ENCODE data around the gene PHF23. TPM values are rescaled to one million over a fixed set of nuclear protein-coding genes. Genes with fewer than 3 reads are reported as not detected.

Gene PHF23
- total RNA-seq, 1 experiment from 2014 or later, result 48.5 TPM

DNA sequence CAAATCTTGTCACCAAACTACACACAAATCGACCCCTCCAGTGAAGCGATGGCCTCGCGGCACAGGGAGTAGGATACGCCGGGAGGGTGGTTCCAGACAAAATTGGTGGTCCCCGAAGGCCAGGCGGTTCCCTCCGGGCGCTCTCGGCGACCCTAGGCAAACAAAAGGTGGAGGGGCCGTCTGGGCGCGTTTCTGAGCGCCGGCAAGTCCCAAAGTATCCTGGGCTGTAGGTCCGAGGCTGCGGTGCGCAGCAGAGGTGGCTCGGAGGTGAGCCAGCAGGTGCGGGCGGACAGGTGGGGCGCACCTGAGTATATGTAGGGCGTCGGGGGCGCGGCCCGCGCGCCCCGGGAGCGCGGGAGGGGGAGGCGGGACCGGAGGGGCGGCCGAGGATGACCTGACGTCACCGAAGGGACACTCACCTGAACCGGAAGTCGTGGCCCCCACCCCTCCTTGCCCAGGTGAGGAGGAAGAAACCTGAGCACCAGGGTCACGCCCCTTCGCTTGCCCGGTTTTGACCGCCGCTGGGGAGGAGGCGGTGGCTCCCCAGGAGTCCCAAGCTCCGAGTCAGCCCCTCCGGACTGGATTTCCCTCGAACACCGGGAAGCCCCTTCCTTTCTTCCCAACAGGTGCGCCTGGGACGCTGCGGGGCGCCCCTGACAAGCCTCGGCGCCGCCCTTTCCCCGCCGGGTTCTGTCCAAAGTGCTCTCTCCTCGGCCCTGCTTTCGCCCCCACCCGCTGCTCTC, 23.1 kb upstream of the PHF23 start, which contains the start of gene CLDN7:
CLDN7 (minus strand) TSS at position 287 of the 743 bp plus-strand sequence. CDS start 435 bp downstream, outside the sequence.
- Histone ChIP-seq H3K27me3 (ENCODE audit: insufficient read depth, low read length) (no peaks in the 10 kb centered on the region), H3K4me1 (ENCODE audit: control insufficient read depth in 1 of 2, insufficient read depth in 2 of 2, low read length in 2 of 2) (peaks cover 42 to 70% of the 10 kb centered on the region in 2 experiments), H3K36me3 (ENCODE audit: control insufficient read depth in 1 of 2, insufficient read depth in 2 of 2, low read length in 2 of 2) (peaks cover 9 to 21% of the 10 kb centered on the region in 2 experiments), H3K9ac (ENCODE audit: low read length) (peak within 1 kb of the TSS; percentile 99), H3K4me2 (ENCODE audit: low read length) (peak within 1 kb of the TSS; percentile 90), H3K27ac (ENCODE audit: low read depth, low read length) (peak within 1 kb of the TSS; percentile 94), H3K4me3 (replicated peaks in 1 of 2; ENCODE audit: low read depth in 1 of 2, low read length in 2 of 2) (peak within 1 kb of the TSS; percentile 98 to 99), H3K79me2 (ENCODE audit: insufficient read depth, low read length) (peaks cover 48% of the 10 kb centered on the region), H4K20me1 (ENCODE audit: insufficient read depth) (peaks cover 5% of the 10 kb centered on the region; the same call in 1 of the 2 replicates), H3K9me3 (ENCODE audit: control insufficient read depth in 1 of 2, insufficient read depth in 1 of 2, low read depth in 1 of 2, low read length in 2 of 2) (no peaks in the 10 kb centered on the region), H2AFZ (ENCODE audit: low read depth, low read length, poor library complexity, severe bottlenecking) (no peak within 1 kb of the TSS), H3K9me2 (ENCODE audit: insufficient read depth) (no peaks in the 10 kb centered on the region)
- ChIA-PET RAD21 (ENCODE audit: low non-redundant PET in 1 of 2, low total read pairs in 2 of 2, uncharacterized antibody in 2 of 2, unreplicated experiment in 2 of 2) (no interaction called here), CTCF (no interaction called here), POLR2A (interaction anchor here (1.1 to 1.6 kb wide), 3 partner anchors 18 to 72 kb away, joined by 3 to 7 read pairs (median 6); partner anchors contain the start of gene SLC2A4)
- DNase-seq (ENCODE audit: low read depth, low spot score) (peak; percentile 93), ATAC-seq (peak; percentile 62)
- TF ChIP-seq, protein P1, sequence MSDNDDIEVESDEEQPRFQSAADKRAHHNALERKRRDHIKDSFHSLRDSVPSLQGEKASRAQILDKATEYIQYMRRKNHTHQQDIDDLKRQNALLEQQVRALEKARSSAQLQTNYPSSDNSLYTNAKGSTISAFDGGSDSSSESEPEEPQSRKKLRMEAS (IDR thresholded peaks at IDR 0.05), result peak; percentile 86
- TF ChIP-seq POLR2AphosphoS5 (IDR thresholded peaks at IDR 0.05; ENCODE audit: low read depth, low read length) (peak; percentile 100), ELF1 (IDR thresholded peaks at IDR 0.05; ENCODE audit: borderline replicate concordance, low read depth) (no peak; the same call in 1 of the 2 replicates), EZH2 (IDR thresholded peaks at IDR 0.05) (no peak), ZFX (IDR thresholded peaks at IDR 0.05) (no peak), RAD21 (IDR thresholded peaks at IDR 0.05; ENCODE audit: low read depth) (no peak), EGR1 (IDR thresholded peaks at IDR 0.05; ENCODE audit: low read depth) (peak; percentile 78), SP1 (IDR thresholded peaks at IDR 0.05; ENCODE audit: low read depth) (peak; percentile 88), SIN3A (IDR thresholded peaks at IDR 0.05; ENCODE audit: low read depth) (peak; percentile 98), POLR2A (IDR thresholded peaks at IDR 0.05; ENCODE audit: borderline replicate concordance, extremely low read depth, insufficient read depth, insufficient read length) (peak; percentile 96), YY1 (IDR thresholded peaks at IDR 0.05; ENCODE audit: extremely low read depth, insufficient replicate concordance, low read depth, low read length) (peak; percentile 25), JUND (IDR thresholded peaks at IDR 0.05) (peak; percentile 55), ZNF274 (IDR thresholded peaks at IDR 0.05; ENCODE audit: low read depth, low read length) (no peak)
- TF ChIP-seq, protein P2, sequence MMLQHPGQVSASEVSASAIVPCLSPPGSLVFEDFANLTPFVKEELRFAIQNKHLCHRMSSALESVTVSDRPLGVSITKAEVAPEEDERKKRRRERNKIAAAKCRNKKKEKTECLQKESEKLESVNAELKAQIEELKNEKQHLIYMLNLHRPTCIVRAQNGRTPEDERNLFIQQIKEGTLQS (IDR thresholded peaks at IDR 0.05), result no peak
- TF ChIP-seq, protein P3, sequence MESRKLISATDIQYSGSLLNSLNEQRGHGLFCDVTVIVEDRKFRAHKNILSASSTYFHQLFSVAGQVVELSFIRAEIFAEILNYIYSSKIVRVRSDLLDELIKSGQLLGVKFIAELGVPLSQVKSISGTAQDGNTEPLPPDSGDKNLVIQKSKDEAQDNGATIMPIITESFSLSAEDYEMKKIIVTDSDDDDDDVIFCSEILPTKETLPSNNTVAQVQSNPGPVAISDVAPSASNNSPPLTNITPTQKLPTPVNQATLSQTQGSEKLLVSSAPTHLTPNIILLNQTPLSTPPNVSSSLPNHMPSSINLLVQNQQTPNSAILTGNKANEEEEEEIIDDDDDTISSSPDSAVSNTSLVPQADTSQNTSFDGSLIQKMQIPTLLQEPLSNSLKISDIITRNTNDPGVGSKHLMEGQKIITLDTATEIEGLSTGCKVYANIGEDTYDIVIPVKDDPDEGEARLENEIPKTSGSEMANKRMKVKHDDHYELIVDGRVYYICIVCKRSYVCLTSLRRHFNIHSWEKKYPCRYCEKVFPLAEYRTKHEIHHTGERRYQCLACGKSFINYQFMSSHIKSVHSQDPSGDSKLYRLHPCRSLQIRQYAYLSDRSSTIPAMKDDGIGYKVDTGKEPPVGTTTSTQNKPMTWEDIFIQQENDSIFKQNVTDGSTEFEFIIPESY (IDR thresholded peaks at IDR 0.05; ENCODE audit: extremely low read depth, insufficient replicate concordance, low read length), result no peak
- TF ChIP-seq, protein P4, sequence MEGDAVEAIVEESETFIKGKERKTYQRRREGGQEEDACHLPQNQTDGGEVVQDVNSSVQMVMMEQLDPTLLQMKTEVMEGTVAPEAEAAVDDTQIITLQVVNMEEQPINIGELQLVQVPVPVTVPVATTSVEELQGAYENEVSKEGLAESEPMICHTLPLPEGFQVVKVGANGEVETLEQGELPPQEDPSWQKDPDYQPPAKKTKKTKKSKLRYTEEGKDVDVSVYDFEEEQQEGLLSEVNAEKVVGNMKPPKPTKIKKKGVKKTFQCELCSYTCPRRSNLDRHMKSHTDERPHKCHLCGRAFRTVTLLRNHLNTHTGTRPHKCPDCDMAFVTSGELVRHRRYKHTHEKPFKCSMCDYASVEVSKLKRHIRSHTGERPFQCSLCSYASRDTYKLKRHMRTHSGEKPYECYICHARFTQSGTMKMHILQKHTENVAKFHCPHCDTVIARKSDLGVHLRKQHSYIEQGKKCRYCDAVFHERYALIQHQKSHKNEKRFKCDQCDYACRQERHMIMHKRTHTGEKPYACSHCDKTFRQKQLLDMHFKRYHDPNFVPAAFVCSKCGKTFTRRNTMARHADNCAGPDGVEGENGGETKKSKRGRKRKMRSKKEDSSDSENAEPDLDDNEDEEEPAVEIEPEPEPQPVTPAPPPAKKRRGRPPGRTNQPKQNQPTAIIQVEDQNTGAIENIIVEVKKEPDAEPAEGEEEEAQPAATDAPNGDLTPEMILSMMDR (IDR thresholded peaks at IDR 0.05 in 2 of 3, conservative IDR thresholded peaks at IDR 0.05 in 1 of 3; ENCODE audit: borderline replicate concordance in 1 of 3, insufficient read depth in 1 of 3, low read depth in 2 of 3, low read length in 2 of 3), result peak in 2 of 3 experiments; percentile 25 to 42; a peak in 2 of 6 replicates
- no TSS peak for BruUV-seq (replicated peaks)
- intact Hi-C loops (cut with micrococcal nuclease), result loop anchor here (1.0 to 10.0 kb wide), 4 partner anchors 10 to 172 kb away; partner anchors contain the start of genes ELP5, FGF11, SLC2A4 and TMEM102

Measured in HCT116 (cell line).